22Rv1 (cell line): ENCODE measurements around the gene FLNB.

Experiments used
- CTCF ChIP-seq: fragments of 450-650 bp; IDR thresholded peaks from 2 replicates; pipeline ENCODE4 v1.5.1; 2017; ENCODE audit warnings: mild to moderate bottlenecking
- ZFX ChIP-seq: fragments of 450-650 bp; IDR thresholded peaks from 2 replicates; pipeline ENCODE4 v1.6.1; 2017; ENCODE audit warnings: antibody characterized with exemption, borderline replicate concordance

- TF ChIP-seq CTCF = no peak
- no peak for TF ChIP-seq ZFX
Measured at GRCh38 chr3:57958642-57959422, 49.4 kb upstream of the FLNB start.
